Nephron (organoid): Measurements from ENCODE around the gene SOD3.

ENCODE experiments used
- H3K27ac Mint-ChIP-seq, 3 experiments: 2 replicates each; pipeline ENCODE4 v1.8.0; 2020; ENCODE audit warnings: mixed read lengths in 3 of 3, mild to moderate bottlenecking in 2 of 3, moderate library complexity in 1 of 3
- H3K27me3 Mint-ChIP-seq: 2 replicates; pipeline ENCODE4 v1.8.0; 2021; ENCODE audit warnings: low read depth, mild to moderate bottlenecking, moderate library complexity, mixed read lengths
- H3K36me3 Mint-ChIP-seq: 2 replicates; pipeline ENCODE4 v1.8.0; 2020; ENCODE audit warnings: low read depth, mixed read lengths
- H3K4me1 Mint-ChIP-seq: 2 replicates; pipeline ENCODE4 v1.8.0; 2020; ENCODE audit warnings: mixed read lengths
- H3K4me3 Mint-ChIP-seq, 3 experiments: 2 replicates each; pipeline ENCODE4 v1.8.0; 2020; ENCODE audit warnings: mild to moderate bottlenecking in 3 of 3, mixed read lengths in 3 of 3, moderate library complexity in 2 of 3
- H3K9me3 Mint-ChIP-seq: 2 replicates; pipeline ENCODE4 v1.8.0; 2020; ENCODE audit warnings: mixed read lengths
- CTCF ChIP-seq, 3 experiments: fragments of 200-600 bp; sonication (generic); IDR thresholded peaks; one replicate each; pipeline ENCODE4 v1.5.0; 2021; ENCODE audit warnings: antibody characterized with exemption in 3 of 3; ENCODE audit not compliant: unreplicated experiment in 3 of 3

The SOD3 gene

GRCh38 chr4:24809815-24810405 lies 14.5 kb downstream of the SOD3 start:
- Mint-ChIP-seq H3K27ac (no peak overlapping the region), H3K9me3 (peaks cover 8% of the 10 kb centered on the region), H3K27me3 (peaks cover 4% of the 10 kb centered on the region), H3K4me3 (no peak overlapping the region), H3K36me3 (peaks cover 33% of the 10 kb centered on the region), H3K4me1 (peaks cover 6% of the 10 kb centered on the region)
- no peak for TF ChIP-seq CTCF (IDR thresholded peaks at IDR 0.05; ENCODE audit: unreplicated experiment in 3 of 3)

DNA sequence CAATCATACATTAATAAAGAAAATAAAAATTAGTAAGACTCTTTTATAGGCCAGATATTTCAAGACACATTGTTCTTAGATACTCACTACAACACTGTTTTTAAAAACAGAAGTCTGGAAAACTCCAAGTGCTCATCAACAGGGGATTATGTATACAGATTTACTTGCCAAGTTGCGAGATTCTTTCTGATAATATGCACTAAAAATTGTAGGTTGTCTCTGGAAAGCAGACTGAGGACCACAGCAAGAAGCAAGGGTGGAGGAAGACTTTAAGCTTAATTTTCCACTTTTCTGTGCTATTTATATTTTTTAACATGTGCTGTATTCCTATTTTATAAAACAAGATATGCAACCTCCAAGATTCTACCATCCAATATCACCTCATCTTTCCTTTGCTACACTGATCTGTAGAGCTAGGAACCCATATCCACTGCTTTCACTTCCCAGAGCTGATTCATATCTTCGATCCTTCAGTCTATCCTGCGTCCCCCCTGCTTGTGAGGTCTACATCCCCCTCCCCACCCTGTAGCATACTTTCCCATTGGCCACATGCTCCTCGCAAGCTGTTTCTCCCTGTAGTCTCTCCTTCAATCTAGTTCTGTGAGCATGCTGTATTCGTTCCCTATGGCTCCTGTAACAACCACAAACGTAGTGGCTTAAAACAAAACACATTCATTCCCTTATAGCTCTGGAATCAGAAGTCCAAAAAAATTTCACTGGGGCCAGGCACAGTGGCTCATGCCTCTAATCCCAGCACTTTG lies 15.7 kb downstream of the SOD3 start:
- Mint-ChIP-seq H3K27me3 (peaks cover 4% of the 10 kb centered on the region), H3K9me3 (peaks cover 8% of the 10 kb centered on the region), H3K4me3 (no peak overlapping the region), H3K4me1 (peaks cover 3% of the 10 kb centered on the region), H3K27ac (no peak overlapping the region), H3K36me3 (peaks cover 33% of the 10 kb centered on the region)
- TF ChIP-seq CTCF (IDR thresholded peaks at IDR 0.05; ENCODE audit: unreplicated experiment in 3 of 3), result no peak

DNA sequence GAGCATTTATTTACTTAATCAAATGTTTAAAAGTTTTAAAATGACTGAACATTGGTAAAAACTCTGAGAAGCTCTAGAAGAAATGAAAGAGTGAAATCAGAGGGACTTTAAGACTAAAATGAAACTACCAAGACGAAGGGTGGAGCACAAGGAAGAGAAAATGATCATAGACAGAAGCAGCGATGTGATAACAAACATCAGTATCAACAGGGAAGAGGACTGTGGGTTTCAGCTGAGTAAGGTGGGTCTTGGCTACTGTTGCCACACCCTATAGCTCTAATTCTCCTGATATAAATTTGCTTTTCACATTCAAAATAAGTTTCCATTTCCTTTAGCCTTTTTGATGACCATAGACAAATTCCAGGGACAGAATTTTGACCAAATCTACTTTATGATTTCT lies 18.4 kb downstream of the SOD3 start:
- peaks cover 35% of the 10 kb centered on the region for H3K36me3 Mint-ChIP-seq
- TF ChIP-seq CTCF (IDR thresholded peaks at IDR 0.05; ENCODE audit: unreplicated experiment in 3 of 3), result no peak
- no peaks in the 10 kb centered on the region for H3K4me1 Mint-ChIP-seq
- H3K4me3 Mint-ChIP-seq, result no peak overlapping the region
- H3K9me3 Mint-ChIP-seq, result peaks cover 8% of the 10 kb centered on the region
- H3K27ac Mint-ChIP-seq, result no peak overlapping the region
- no peaks in the 10 kb centered on the region for H3K27me3 Mint-ChIP-seq

GRCh38 chr4:24816797-24817196 lies 21.4 kb downstream of the SOD3 start:
- H3K4me1 Mint-ChIP-seq, result no peaks in the 10 kb centered on the region
- no peak overlapping the region for H3K27ac Mint-ChIP-seq
- H3K4me3 Mint-ChIP-seq, result no peak overlapping the region
- no peak for TF ChIP-seq CTCF (IDR thresholded peaks at IDR 0.05; ENCODE audit: unreplicated experiment in 3 of 3)
- peaks cover 38% of the 10 kb centered on the region for H3K36me3 Mint-ChIP-seq
- no peaks in the 10 kb centered on the region for H3K27me3 Mint-ChIP-seq
- H3K9me3 Mint-ChIP-seq, result peaks cover 8% of the 10 kb centered on the region

- TF ChIP-seq CTCF (IDR thresholded peaks at IDR 0.05; ENCODE audit: unreplicated experiment in 3 of 3), result no peak
- peaks cover 37% of the 10 kb centered on the region for H3K36me3 Mint-ChIP-seq
- H3K4me3 Mint-ChIP-seq, result no peak overlapping the region
- H3K9me3 Mint-ChIP-seq, result no peaks in the 10 kb centered on the region
- no peaks in the 10 kb centered on the region for H3K4me1 Mint-ChIP-seq
- H3K27ac Mint-ChIP-seq, result no peak overlapping the region
- H3K27me3 Mint-ChIP-seq, result no peaks in the 10 kb centered on the region
Observed at GRCh38 chr4:24820541-24820940, 25.2 kb downstream of the SOD3 start.

DNA sequence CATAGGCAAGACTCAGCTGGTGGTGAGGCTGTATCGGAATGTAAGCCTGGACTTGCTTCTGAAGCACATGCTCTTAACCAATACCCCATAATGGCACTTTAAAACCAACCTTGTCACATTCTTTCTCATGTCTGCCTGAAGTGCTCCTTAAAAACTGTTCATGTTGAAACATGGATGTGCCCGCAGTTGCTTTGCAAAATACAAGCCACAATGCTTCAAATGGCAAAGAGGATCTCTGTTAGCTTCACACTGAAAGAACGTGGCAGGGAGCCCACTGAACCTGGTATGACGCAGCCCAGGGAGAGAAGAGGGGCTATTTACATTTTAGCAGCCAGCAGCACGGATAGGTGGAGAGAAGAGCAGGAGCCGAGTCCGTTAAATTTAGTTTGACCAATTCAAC lies 29.3 kb downstream of the SOD3 start:
- Mint-ChIP-seq H3K4me3 (no peak overlapping the region), H3K27me3 (peaks cover 7% of the 10 kb centered on the region), H3K9me3 (no peaks in the 10 kb centered on the region), H3K36me3 (peaks cover 43% of the 10 kb centered on the region), H3K4me1 (no peaks in the 10 kb centered on the region), H3K27ac (no peak overlapping the region)
- TF ChIP-seq CTCF (IDR thresholded peaks at IDR 0.05; ENCODE audit: unreplicated experiment in 3 of 3), result no peak
